ENCODE data around the gene SWT1. TPM values are rescaled to one million over a fixed set of nuclear protein-coding genes. Genes with fewer than 3 reads are reported as not detected.

Gene SWT1
- total and polyA plus RNA-seq, 10 donors = 1.3 to 12.8 (median 6.6) TPM

DNA sequence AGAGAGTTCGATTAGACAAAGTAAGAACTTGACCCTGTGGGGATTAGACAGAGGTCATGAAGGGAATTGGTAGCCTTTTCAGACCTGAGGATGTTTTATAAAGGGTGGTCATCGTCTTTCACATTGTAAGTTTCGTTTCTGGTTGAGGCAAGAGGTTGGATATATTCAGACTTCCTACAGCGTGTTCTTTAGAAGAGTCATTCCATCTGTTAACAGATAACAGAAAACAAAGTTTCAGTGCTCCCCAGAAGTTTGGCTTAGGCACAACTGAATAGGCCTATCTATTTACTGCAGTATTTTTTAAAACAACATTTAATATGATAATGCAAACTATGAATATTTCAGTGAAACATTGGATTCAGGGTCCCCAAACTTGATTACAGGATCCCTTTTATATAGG is 177.2 kb downstream of the SWT1 start:
- H3K9me3 ChIP-seq = no peaks in the 10 kb centered on the region
- 67 to 85% (median 75%) methylated on average over 4 of the region's 4 CpGs for WGBS, 5 donors
- DNase-seq = no peak
- H3K36me3 ChIP-seq = no peaks in the 10 kb centered on the region
- no peaks in the 10 kb centered on the region for H3K27me3 ChIP-seq (replicated peaks in 1 of 7)
- intact Hi-C loops (cut with DNase I; ENCODE audit: low total_unique reads) = no loop called here
- H3K4me1 ChIP-seq = peaks cover 11 to 26% (median 19%) of the 10 kb centered on the region in 6 donors
- TF ChIP-seq, protein P1, sequence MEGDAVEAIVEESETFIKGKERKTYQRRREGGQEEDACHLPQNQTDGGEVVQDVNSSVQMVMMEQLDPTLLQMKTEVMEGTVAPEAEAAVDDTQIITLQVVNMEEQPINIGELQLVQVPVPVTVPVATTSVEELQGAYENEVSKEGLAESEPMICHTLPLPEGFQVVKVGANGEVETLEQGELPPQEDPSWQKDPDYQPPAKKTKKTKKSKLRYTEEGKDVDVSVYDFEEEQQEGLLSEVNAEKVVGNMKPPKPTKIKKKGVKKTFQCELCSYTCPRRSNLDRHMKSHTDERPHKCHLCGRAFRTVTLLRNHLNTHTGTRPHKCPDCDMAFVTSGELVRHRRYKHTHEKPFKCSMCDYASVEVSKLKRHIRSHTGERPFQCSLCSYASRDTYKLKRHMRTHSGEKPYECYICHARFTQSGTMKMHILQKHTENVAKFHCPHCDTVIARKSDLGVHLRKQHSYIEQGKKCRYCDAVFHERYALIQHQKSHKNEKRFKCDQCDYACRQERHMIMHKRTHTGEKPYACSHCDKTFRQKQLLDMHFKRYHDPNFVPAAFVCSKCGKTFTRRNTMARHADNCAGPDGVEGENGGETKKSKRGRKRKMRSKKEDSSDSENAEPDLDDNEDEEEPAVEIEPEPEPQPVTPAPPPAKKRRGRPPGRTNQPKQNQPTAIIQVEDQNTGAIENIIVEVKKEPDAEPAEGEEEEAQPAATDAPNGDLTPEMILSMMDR (IDR thresholded peaks at IDR 0.05 in 8 of 11, conservative IDR thresholded peaks at IDR 0.05 in 3 of 11) = no peak
- TF ChIP-seq POLR2AphosphoS5 (IDR thresholded peaks at IDR 0.05) (no peak), POLR2A (IDR thresholded peaks at IDR 0.05) (no peak)
- no peak overlapping the region for H3K27ac ChIP-seq
- no peak overlapping the region for H3K4me3 ChIP-seq

DNA sequence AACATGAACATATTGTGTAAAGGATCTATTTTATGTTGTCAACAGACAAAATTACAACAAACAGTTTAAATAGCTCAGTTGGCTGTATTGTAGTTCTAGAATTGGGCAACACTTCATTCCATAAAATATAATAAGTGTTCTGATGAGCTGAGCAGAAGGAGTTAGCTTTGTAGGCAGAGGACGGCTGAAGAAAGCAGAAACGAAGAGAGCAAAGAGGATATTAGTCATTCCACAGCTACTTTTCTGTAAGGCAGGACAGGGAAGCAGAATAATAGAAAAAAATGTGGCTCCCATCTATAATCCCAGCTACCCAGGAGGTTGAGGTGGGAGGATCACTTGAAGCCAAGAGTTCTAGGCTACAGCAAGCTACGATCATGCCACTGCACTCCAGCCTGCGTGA is 180.3 kb downstream of the SWT1 start:
- WGBS, 5 donors = 59 to 83% (median 71%) methylated on average over 4 of the region's 4 CpGs
- Histone ChIP-seq H3K36me3 (no peaks in the 10 kb centered on the region), H3K27me3 (replicated peaks in 1 of 7) (no peaks in the 10 kb centered on the region), H3K4me1 (peaks cover 11 to 46% (median 32%) of the 10 kb centered on the region in 6 donors), H3K9me3 (no peaks in the 10 kb centered on the region), H3K4me3 (no peak overlapping the region), H3K27ac (peak overlapping the region in 6 of 8 donors; percentile 33 to 86 (median 61))
- TF ChIP-seq, protein P1 (IDR thresholded peaks at IDR 0.05 in 8 of 11, conservative IDR thresholded peaks at IDR 0.05 in 3 of 11) = no peak
- TF ChIP-seq POLR2AphosphoS5 (IDR thresholded peaks at IDR 0.05) (no peak), POLR2A (IDR thresholded peaks at IDR 0.05) (no peak)
- DNase-seq = no peak
- intact Hi-C loops (cut with DNase I; ENCODE audit: low total_unique reads) = no loop called here

DNA sequence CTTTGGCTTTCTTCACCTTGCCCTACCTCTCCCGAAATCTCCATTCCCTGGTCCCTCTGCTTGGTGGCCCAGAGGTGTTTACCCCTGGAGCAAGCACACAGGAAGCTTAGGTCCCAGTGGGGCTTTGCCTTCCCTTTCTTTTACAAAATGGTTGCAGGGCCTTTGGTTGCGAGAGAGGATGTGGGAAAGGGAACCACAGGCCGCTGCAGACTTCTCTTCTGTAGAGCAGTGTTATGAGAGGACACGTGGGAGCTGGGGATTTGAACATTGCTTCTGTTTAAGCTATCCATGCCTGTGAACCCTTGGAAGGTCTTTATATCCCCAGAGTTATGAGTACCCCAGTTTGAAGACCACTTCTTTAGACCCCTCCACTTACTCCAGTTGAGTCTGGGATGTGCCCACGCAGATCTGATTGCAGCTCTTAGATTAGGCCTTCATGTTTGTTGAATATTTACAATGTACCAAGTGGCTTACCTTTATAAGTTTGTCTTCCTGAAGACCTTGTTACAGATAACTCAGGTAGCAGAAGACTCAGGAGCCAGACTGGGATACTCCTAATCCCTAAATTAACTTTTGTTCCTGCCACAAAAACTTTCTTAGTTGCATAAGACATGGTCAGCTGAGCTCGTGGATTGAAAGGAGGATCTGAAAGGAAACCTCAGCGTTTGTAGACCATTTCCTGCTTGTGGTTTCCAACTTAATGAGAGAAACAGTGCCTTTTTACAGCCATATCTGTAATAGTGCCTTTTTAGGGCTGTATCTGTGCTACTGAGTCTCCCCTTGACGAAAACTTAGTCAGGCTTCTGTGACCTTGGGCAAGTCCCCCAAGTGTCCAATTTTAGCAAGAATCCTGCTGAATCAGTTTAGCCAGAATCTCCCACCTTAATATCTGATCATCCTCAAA is 182.0 kb downstream of the SWT1 start:
- no peaks in the 10 kb centered on the region for H3K36me3 ChIP-seq
- no peaks in the 10 kb centered on the region for H3K9me3 ChIP-seq
- H3K4me1 ChIP-seq = peaks cover 11 to 46% (median 32%) of the 10 kb centered on the region in 6 donors
- no peaks in the 10 kb centered on the region for H3K27me3 ChIP-seq (replicated peaks in 1 of 7)
- H3K4me3 ChIP-seq = peak overlapping the region in 1 of 8 donors; percentile 49
- H3K27ac ChIP-seq = peak overlapping the region; percentile 39 to 88 (median 81)
- peak; percentile 83 for DNase-seq
- intact Hi-C loops (cut with DNase I; ENCODE audit: low total_unique reads) = no loop called here
- TF ChIP-seq POLR2AphosphoS5 (IDR thresholded peaks at IDR 0.05) = peak in 1 of 3 donors; percentile 52
- TF ChIP-seq, protein P1 (IDR thresholded peaks at IDR 0.05 in 8 of 11, conservative IDR thresholded peaks at IDR 0.05 in 3 of 11) = no peak
- TF ChIP-seq POLR2A (IDR thresholded peaks at IDR 0.05) = no peak
- WGBS, 5 donors = 22 to 41% (median 33%) methylated on average over 8 of the region's 8 CpGs

DNA sequence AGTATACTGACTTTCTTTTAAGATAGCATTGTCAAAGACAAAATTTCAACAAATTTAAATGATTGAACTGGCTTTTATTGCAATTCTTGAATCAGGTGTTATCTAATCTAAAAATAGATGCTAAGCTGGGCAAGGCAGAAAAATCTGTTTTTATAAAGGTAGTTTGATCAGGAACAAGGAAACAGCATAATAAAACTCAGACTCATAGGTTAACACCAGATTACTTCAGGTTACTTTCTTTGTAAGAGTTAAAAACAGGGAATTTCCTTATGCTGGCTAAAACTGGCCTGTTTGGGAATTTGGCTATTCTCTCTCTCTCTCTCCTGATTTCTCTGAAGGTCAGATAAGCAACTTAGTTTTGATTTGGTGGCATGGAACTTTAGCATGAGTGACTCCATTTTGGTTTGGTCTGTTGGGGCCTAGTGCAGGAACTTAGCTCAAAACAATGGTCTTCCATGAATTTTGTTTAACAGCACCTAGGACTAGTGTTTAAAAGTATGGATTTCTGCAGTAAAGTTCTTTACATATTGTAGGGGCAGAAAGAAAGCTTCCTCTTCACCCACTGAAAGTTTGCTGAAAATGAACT is 184.3 kb downstream of the SWT1 start:
- Histone ChIP-seq H3K9me3 (no peaks in the 10 kb centered on the region), H3K4me3 (no peak overlapping the region), H3K4me1 (peaks cover 14 to 57% (median 37%) of the 10 kb centered on the region in 6 donors), H3K36me3 (no peaks in the 10 kb centered on the region), H3K27me3 (replicated peaks in 1 of 7) (no peaks in the 10 kb centered on the region), H3K27ac (no peak overlapping the region)
- DNase-seq = no peak
- intact Hi-C loops (cut with DNase I; ENCODE audit: low total_unique reads) = no loop called here
- no peak for TF ChIP-seq POLR2A (IDR thresholded peaks at IDR 0.05)
- TF ChIP-seq, protein P1 (IDR thresholded peaks at IDR 0.05 in 8 of 11, conservative IDR thresholded peaks at IDR 0.05 in 3 of 11) = no peak
- no peak for TF ChIP-seq POLR2AphosphoS5 (IDR thresholded peaks at IDR 0.05)

All from spleen (tissue), 11 donors.